RWPE1 (cell line): Measurements from ENCODE around the gene TRAPPC2.

ENCODE experiments used
- CTCF ChIA-PET: fragments of 350-600 bp; sonication (Branson Sonifier 250); formaldehyde crosslinking; extraction: SDS; loops from one replicate; lab custom pipeline; 2021; lab: Yijun Ruan, JAX
- POLR2A ChIA-PET: fragments of 400-600 bp; formaldehyde crosslinking; extraction: SDS; loops from one replicate; lab custom pipeline; 2020; ENCODE audit warnings: antibody characterized with exemption; ENCODE audit not compliant: low non-redundant PET; lab: Yijun Ruan, JAX
- DNase-seq: peaks from one replicate; pipeline ENCODE4 v3.0.0; 2012; ENCODE audit warnings: low spot score
- H3K27ac ChIP-seq: fragments of 450-650 bp; 2 replicates; pipeline ENCODE4 v1.5.1; 2017
- TF ChIP-seq, protein P1 (sequence below): fragments of 450-650 bp; conservative IDR thresholded peaks from 2 replicates; pipeline ENCODE4 v1.5.1; 2017; ENCODE audit warnings: low read depth, mild to moderate bottlenecking

The TRAPPC2 gene

GRCh38 chrX:13734278-13735172 lies at the start of gene TRAPPC2, which contains the start of gene OFD1:
Gene TRAPPC2 (minus strand): TSS chrX:13734620. CDS start chrX:13719963, 14,657 bp downstream.
Gene OFD1 (plus strand): TSS chrX:13734748. CDS start chrX:13735072, 324 bp downstream.
- TF ChIP-seq, protein P1, sequence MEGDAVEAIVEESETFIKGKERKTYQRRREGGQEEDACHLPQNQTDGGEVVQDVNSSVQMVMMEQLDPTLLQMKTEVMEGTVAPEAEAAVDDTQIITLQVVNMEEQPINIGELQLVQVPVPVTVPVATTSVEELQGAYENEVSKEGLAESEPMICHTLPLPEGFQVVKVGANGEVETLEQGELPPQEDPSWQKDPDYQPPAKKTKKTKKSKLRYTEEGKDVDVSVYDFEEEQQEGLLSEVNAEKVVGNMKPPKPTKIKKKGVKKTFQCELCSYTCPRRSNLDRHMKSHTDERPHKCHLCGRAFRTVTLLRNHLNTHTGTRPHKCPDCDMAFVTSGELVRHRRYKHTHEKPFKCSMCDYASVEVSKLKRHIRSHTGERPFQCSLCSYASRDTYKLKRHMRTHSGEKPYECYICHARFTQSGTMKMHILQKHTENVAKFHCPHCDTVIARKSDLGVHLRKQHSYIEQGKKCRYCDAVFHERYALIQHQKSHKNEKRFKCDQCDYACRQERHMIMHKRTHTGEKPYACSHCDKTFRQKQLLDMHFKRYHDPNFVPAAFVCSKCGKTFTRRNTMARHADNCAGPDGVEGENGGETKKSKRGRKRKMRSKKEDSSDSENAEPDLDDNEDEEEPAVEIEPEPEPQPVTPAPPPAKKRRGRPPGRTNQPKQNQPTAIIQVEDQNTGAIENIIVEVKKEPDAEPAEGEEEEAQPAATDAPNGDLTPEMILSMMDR: no peak
- POLR2A ChIA-PET: interaction anchor here (0.7 to 1.2 kb wide), 3 partner anchors 46 to 296 kb away, joined by 3 read pairs; partner anchors contain the start of genes GEMIN8 and RAB9A
- CTCF ChIA-PET: interaction anchor here (0.6 kb wide), 1 partner anchor 81 kb away, joined by 3 read pairs; the partner anchor contains the start of gene TCEANC
- H3K27ac ChIP-seq: peak within 1 kb of the TSS; percentile 92
- DNase-seq: peak; percentile 89

GRCh38 chrX:13780868-13781427 lies 46.5 kb upstream of the TRAPPC2 start:
- ChIA-PET CTCF (interaction anchor here (0.6 to 0.7 kb wide), 2 partner anchors 56 to 147 kb away, joined by 4 read pairs; no protein-coding TSS in a partner anchor), POLR2A (no interaction called here)
- DNase-seq: no peak
- TF ChIP-seq, protein P1: no peak
- no peak overlapping the region for H3K27ac ChIP-seq

DNA sequence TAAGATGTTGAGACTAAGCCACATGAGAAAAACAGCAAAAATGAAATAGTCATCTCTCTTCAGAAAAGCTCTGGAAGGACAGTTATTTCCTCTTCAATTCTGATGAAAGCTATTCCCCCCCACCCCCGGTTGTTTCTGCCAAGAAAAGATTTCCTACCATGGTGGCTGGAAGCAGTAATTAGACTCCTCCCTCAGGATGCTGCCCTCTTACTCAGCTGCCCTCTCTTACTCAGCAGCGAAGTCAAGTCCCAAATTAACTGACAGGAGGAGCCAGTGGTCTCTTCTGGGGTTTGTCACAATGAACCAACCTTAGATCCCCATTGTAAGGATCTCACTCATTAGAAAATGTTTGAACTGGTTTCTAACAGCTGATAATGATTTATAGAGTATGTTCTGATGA lies 44.5 kb upstream of the TRAPPC2 start:
- POLR2A ChIA-PET: no interaction called here
- CTCF ChIA-PET: no interaction called here
- TF ChIP-seq, protein P1: no peak

GRCh38 chrX:13776387-13776786 lies 42.0 kb upstream of the TRAPPC2 start:
- ChIA-PET CTCF (no interaction called here), POLR2A (no interaction called here)
- TF ChIP-seq, protein P1: no peak
- DNase-seq: no peak
- H3K27ac ChIP-seq: no peak overlapping the region

More for the DNA sequence above, 44.5 kb upstream of the TRAPPC2 start:
- no peak overlapping the region for H3K27ac ChIP-seq
- peak; percentile 3 for DNase-seq

GRCh38 chrX:13775837-13776236 lies 41.4 kb upstream of the TRAPPC2 start:
- DNase-seq: no peak
- ChIA-PET CTCF (no interaction called here), POLR2A (no interaction called here)
- TF ChIP-seq, protein P1: no peak
- H3K27ac ChIP-seq: no peak overlapping the region

GRCh38 chrX:13774696-13775095 lies 40.3 kb upstream of the TRAPPC2 start:
- POLR2A ChIA-PET: no interaction called here
- DNase-seq: no peak
- TF ChIP-seq, protein P1: no peak
- H3K27ac ChIP-seq: no peak overlapping the region
- CTCF ChIA-PET: interaction anchor here (0.7 kb wide), 2 partner anchors 10 to 58 kb away, joined by 3 to 4 read pairs; no protein-coding TSS in a partner anchor
